HG03064 (cell line): ENCODE data around the gene PROSER1.
A peak's percentile ranks its signal among the peaks of the same experiment; 100 is the strongest.
"Not testable (repeated sequence)": the region's sequence is repeated elsewhere in the genome, so short reads cannot be mapped to it uniquely, and the experiment has no call there.

Experiments used
- ATAC-seq: cut with Tn5 transposase; IDR thresholded peaks from one replicate; pipeline ENCODE4 v1.9.1; 2021; ENCODE audit warnings: low read depth; ENCODE audit not compliant: unreplicated experiment

Gene PROSER1

DNA sequence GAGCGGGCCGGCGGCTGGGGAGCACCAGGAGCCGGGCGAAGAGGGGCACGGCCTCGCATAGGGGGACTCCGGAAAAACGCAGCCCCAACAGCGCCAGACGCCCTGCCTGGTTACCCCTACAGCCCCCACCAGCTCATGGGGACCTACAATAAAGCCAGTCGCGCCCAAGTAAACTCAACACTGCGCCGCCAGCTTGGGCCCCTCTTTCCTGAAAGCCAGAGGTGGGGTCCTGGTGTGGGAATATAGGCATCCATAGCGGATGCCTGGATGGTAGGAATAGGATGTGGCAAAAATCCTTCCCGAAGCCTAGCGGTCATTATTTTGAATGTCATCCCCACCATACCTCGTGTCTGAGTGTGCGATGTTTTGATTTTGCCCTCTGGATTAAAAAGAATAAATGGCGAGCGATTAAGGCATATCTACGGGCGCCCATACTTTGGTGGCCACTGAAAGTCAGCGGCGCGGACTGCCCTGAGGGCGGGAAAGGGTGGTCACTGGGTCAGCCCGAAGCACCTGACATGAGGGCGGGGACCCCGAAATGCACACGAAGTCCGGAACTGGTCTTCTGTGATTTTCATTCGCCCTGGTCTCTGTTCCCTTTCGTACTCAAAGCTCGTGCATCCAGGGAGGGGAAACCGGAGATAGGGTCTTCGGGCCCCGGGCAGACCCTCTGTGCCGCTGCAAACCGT, at the start of gene PROSER1, which contains the start of gene NHLRC3:
PROSER1 (minus strand) TSS at position 210 of the 689 bp plus-strand sequence. CDS start 847 bp downstream, outside the sequence.
NHLRC3 (plus strand) TSS at position 577 of the 689 bp plus-strand sequence. CDS start 184 bp downstream, outside the sequence.
- peak; percentile 74 for ATAC-seq

DNA sequence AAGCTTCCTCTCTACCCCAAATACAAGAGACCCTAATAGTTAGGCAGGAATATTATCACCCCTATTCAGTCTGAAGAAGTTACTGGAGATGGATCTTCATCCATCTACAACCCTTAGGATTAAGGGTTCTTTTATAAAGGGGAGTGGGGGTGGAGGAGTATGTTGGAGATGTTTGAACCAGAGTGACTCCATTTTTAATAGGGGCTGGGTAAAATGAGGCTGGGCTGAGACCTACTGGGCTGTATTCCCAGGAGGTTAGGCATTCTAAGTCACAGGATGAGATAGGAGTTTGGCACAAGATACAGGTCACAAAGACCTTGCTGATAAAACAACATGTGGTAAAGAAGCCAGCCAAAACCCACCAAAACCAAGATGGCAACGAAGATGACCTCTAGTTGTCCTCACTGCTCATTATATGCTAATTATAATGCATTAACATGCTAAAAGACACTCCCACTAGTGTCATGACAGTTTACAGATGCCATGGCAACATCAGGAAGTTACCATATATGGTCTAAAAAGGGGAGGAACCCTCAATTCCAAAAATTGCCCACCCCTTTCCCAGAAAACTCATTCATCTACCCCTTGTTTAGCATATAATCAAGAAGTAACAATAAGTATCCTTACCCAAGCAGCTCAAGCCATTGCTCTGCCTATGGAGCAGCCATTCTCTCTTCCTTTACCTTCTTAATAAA, 48.5 kb upstream of the PROSER1 start:
- not testable (repeated sequence) for ATAC-seq

DNA sequence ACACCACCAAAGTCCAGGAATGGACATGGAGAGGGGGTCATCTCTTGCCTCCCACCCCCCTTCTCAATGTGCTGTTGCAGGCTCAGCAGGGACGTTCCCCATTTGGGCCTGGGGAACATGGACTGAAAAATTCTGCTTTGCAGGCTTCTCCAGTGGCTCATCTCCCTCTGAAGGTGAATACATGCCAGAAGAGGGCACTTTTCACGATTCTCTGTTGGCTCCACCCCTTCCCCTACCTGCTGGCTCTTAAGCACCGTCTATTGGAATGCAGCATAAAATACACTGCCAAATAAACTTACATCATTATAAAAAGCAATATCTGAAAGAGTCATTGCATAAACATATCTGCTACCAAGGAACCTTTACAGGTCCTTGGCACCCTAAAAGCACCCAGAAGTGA, 36.1 kb upstream of the PROSER1 start:
- ATAC-seq = no peak

DNA sequence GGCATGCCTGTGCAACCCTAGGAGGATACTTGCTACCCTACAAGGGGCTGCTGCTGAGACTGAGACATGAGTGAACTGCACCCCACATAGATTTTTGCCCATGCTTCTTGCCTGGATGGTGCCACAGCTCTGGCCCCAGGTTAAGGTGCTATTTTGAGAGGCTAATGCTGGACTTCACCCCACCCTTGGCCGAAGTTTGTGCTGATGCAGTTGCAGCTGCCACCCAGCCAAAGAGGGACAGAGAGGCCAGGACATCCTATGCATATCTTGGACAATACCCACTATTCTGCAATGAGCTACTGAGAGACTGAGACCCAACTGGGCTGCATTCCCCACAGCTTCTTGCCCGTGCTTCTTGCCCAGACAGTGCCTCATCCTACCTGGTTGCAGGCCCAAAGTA, 35.0 kb upstream of the PROSER1 start:
- no peak for ATAC-seq

DNA sequence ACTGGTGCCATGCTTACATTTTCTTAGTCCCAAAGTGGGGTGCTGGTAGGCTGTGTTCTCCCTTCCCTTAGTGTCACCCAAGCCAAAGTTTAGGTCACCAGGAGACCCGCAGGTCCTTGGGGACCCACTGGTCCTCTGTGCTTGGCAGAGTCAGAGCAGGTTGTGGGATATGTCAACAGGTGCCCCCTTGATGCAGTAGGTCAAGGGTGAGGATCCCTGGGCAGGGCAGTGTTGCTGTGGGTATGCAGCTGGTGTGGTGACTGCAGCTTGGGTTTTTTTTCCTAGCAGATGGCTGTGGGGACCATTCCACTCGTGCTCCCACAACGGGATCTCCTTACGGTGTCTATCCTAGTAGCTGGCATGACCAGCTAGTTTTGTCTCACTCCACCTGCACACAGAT, 24.1 kb upstream of the PROSER1 start:
- ATAC-seq = no peak

DNA sequence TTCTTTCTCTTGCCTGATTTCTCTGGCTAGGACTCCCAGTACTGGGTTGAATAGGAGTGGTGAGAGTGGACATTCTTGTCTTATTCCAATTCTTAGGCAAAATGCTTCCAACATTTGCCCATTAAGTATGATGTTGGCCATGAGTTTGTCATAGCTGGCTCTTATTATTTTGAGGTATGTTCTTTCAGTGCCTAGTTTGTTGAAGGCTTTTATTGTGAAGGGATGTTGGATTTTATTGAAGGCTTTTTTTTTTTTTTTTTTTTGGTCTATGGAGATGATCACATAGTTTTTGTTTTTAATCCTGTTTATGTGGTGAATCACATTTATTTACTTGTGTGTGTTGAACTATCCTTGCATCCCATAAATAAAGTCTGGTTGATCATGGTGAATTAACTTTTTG, 20.2 kb upstream of the PROSER1 start:
- ATAC-seq = no peak

DNA sequence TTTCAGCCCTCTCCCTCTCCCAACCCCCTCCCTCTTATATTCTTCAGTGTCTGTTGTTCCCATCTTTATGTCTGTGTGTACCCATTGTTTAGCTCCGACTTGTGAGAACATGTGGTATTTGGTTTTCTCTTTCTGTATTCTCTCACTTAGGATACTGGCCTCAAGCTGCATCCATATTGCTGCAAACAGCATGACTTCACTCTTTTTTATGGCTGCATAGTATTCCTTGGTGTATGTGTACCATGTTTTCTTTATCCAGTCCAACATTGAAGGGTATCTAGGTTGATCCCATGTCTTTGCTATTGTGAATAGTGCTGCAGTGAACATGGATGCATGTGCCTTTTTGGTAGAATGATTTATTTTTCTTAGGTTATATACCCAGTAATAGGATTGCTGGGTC, 18.1 kb upstream of the PROSER1 start:
- no peak for ATAC-seq

DNA sequence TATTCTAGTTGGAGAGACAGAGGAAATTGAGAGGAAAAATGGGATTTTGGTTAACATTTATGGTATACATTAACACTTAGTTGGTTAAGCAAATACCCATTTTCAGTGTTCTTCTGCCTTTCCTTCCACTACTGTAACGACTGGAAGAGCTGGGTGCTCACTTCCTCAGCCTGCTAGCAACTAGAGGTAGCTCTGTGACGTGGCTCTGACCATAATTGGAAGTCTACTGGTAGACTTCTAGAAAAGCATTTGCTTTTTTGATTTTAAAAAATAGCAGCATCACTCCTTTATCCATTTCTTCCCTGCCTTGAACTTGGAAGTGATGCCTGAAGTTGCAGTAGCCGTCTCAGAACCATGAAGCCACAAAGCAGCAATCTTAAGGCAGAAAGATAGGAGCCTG, 16.2 kb upstream of the PROSER1 start:
- ATAC-seq = no peak

DNA sequence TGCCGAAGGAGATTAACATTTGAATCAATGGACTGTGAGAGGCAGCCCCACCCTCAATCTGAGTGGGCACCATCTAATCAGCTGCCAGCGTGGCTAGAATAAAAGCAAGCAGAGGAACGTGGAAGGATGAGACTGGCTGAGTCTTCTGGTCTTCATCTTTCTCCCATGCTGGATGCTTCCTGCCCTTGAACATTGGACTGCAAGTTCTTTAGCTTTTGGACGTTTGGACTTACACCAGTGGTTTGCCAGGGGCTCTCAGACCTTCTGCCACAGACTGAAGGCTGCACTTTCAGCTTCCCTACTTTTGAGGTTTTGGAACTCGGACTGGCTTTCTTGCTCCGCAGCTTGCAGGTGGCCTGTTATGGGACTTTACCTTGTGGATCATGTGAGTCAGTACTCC, 15.1 kb upstream of the PROSER1 start:
- no peak for ATAC-seq

DNA sequence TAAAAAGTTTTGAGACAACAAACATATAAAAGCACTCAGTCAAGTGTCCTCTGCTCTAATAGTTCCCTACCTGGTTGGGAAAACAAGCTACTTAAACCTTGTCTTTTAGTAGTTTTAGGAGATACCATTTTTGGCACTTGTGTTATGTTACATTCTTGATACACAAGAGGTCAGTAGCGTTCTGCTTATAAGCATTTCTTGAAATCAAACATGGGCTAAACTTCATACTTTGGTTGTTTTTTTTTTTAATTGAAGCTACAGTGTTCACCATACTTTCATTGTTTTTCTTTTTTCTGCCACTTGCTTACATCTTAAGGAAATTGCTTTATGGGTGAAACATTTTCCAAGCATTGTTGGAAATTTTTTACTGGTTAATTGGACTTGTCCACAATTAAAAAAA, 13.3 kb upstream of the PROSER1 start:
- no peak for ATAC-seq

DNA sequence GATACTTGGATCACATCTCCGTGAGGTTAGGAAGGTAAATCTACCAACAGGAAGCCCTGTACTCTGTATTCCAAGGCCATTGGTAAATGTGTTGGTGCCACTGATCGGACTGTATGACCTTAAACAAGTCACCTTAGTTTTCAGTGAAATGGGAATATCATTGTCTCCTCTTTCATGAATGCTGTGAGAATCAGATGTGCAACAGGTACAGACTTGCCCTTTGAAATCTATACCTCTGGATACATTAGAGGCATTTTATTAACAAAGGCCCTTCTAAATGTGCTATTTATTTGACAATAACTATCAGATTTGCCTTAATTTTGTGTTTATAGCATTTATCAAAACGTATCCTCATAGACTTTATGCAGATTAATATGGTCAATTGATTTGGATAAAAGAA, 11.4 kb upstream of the PROSER1 start:
- no peak for ATAC-seq

DNA sequence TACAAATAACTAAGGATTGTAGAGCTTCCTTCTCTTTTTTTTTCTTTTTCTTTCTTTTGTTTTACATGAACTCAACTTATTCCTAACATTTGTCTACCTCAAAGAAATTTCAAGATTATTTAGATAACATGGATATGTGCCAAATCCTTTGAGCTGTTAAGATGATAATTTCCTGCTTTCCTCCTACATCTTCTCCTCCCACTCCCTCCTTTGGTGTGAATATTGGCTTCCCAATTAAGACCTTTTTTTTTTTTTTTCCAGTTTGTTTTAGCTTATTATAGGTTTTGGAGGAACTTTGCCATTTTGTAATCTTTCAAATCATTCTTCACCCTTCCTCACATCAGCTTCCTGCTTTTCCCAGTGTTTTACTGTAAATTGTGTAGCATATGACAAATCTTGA, 10.9 kb upstream of the PROSER1 start:
- no peak for ATAC-seq

DNA sequence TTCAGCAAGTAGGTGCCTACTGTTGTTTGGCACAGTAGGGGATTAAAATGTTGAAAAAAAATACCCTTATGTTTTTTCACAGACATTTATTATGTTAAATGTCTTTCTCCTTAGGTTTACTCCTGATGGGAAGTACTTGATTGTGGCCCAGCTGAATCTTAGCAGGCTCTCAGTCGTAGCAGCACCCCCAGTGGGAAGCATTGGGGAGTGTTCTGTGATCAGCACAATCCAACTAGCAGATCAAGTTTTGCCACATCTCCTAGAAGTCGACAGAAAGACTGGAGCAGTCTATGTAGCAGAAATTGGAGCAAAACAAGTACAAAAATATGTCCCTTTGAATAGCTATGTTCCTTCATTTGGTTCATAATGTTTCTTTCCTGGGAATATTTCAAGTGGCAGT, 9.7 kb upstream of the PROSER1 start:
- ATAC-seq = no peak

DNA sequence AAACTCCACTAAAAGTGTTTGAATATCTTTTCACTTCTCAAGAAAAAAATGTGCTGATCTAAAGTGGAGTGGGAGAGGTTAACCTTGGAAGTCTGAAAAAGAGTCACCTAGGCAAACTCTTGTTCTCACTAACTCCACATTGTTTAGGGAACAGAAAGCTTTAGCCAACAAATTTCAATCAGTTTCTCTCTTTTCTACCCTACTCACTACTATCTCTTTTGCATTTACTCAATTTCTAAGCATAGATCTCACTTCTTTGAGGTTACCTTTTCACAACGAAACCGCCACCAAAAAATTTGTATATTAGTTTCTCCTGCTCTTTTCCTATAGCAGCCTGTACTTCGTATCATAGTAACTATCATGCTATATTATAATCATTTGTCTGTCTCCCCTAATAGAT, 6.6 kb upstream of the PROSER1 start:
- peak; percentile 73 for ATAC-seq

DNA sequence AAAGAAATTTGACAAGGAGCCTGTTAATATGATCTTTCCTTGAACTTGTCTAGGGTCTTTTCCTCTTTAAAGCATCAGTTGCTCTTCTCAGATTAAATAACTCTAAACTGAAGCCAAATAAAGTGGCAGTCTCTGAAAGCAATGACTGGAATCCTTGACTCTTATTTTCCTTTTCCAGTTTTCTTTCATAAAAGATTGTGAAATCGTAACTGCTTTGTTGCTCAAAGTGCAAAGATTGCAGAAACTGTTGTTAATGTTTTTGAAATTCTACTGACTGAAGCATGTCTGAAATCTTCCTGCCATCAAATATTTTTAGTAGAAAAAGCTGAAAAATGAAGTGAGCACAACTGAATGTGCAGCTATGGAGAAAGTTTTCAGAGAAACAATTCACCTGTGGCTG, 2.3 kb upstream of the PROSER1 start:
- ATAC-seq = no peak

DNA sequence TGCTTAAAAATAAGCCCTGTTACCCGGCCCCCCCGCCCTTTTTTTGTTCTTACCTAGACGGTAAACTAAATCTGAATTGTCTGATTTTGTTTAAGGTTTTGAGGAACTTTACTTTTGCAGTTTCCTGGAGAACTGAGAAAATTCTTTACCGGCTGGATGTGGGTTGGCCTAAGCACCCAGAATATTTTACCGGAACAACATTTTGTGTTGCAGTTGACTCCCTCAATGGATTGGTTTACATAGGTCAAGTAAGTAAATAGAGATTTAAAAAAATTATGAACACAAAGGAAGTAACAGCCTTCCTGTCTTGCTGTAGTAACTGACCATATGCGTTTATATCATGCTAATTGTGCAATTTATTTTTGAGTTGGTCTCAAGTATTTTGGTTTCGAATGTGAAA, 1.2 kb upstream of the PROSER1 start:
- no peak for ATAC-seq

DNA sequence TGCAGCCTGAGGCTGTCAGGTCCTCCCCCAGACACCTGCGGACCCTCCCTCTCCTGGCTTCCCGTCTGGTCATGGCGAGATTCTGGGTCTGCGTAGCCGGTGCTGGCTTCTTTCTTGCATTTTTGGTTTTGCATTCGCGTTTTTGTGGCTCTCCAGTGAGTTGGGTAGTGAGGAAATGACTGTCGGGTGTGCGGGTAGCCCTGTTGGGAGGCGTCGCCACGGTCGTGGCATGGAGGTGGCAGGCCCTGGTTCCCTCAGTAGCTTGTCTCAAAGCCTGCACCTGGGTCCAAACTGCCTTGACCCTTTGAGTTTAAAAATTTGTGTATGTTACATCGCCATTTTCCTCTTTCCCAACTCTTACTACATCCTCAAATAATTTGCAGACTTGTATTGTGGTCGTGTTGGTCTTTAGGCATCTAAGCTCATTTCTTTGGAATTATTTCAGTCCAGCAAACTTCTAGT, 711 bp upstream of the PROSER1 start:
- ATAC-seq = peak; percentile 29

DNA sequence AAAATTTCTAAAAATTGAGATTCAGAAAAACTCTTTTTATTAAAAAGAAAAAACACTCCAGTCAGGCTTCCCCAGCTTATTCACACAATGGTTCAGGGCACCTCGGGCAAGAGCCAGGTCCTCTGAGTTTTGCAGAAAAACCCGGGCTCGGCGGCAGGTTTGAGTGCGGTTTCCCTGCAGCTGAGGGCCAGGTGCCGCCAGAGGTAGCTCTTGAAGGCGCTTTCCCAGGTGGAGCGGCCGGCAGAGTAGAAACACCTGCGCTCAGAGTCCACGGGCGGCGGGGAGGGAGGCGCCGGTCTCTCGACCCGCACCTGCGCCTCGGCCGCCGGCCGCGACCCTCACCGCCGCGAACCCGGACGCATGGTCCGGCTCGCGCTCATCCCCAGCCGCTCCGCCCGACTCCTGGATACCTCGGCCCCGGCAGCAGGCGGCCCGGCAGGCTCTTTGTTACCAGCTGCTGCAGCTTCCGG, 444 bp downstream of the PROSER1 start:
- peak; percentile 46 for ATAC-seq

DNA sequence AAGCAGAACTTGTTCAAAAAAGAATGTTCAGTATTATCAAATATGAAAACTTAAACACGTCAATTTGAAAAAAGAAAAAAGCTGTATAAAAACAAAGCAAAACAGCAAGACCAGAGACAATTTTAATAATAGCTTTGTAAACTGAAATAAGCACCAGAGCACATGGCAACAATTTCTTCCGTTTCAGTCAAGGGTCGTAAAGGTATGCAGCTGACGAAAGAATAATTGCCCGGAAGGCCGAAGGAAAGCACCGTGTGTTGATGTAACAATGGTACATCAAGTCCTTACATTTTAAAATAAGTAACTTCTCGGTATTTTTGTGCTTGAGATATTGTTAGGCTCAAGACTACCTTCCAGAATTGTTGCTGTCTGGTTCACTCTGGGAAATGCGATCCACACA, 1.7 kb downstream of the PROSER1 start:
- ATAC-seq = no peak

DNA sequence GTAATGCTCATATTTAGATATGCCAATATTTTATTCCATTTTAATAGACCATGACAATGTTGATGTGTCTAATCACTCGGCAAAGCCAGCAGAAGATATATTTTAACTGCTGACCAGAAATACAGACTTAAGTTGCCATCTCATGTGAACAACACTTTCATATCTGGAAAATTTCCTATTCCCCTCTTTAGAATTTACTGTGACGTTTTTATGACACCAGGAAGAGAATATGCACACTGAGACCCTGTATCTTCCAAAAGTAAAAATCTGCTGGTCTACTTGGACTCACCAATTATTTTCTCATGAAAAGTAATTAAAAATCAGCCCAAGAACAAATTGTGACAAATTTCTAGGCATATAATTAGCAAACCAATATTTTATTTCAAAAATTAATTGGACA, 2.1 kb downstream of the PROSER1 start:
- no peak for ATAC-seq

DNA sequence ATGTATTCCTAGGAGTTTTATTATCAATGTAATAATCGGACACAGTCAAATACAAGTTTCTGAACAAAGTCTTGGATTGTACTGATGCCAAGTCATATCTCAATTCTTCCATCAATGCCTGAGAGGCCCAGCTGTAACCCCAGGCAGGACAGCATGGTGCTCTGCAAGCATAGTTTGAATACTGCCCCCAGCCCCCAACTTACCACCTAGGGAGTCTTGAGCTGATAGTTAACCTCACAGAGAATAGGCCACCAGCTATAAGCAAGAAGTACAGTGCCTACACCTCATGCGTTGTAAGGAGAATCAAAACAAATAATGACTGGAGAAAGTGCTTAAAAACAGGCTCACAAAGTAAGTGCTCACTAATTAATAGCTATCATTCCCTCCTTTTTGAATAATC, 2.7 kb downstream of the PROSER1 start:
- ATAC-seq = no peak

DNA sequence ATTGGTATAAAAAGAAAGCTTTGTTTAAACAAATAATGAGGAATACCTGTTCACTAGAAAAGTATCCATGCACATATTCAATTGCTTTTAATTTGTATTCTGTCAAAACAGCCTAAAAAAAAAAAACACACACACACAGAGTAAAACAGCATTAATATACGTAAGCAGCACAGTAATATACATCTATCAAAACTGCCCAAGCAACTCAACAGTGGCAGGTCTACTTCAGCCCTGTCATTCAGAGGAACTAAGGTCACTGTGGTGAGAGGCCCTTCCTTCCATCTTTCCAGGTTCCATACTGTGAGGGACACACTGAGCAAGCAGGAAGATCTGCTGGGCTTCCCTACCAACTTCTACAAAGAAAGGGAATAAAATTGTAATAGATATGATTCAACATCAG, 3.8 kb downstream of the PROSER1 start:
- no peak for ATAC-seq
